ENCODE results near the gene ZBTB44.
"Not testable (repeated sequence)": the region's sequence is repeated elsewhere in the genome, so short reads cannot be mapped to it uniquely, and the experiment has no call there.

ZBTB44 gene

DNA sequence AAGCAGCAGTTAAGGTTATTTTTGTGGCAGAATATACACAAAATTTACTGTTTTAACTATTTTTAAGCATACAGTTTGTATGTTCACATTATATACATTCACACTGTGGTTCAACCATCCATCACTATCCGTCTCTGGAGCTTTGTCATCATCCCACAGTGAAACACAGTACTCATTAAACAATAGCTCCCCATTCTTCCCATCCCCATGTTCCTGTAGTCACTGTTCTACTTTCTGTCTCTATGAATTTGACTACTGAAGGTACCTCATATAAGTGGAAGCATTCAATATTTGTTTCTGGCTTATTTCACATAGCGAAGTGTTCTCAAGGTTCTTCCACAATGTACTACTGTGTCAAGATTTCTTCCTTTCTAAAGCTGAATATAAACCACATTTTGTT, 32.6 kb downstream of the ZBTB44 start:
- TF ChIP-seq, protein P1, sequence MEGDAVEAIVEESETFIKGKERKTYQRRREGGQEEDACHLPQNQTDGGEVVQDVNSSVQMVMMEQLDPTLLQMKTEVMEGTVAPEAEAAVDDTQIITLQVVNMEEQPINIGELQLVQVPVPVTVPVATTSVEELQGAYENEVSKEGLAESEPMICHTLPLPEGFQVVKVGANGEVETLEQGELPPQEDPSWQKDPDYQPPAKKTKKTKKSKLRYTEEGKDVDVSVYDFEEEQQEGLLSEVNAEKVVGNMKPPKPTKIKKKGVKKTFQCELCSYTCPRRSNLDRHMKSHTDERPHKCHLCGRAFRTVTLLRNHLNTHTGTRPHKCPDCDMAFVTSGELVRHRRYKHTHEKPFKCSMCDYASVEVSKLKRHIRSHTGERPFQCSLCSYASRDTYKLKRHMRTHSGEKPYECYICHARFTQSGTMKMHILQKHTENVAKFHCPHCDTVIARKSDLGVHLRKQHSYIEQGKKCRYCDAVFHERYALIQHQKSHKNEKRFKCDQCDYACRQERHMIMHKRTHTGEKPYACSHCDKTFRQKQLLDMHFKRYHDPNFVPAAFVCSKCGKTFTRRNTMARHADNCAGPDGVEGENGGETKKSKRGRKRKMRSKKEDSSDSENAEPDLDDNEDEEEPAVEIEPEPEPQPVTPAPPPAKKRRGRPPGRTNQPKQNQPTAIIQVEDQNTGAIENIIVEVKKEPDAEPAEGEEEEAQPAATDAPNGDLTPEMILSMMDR (IDR thresholded peaks at IDR 0.05; ENCODE audit: low read length): no peak
- Histone ChIP-seq H3K9ac (ENCODE audit: low read length) (no peak overlapping the region), H3K36me3 (ENCODE audit: insufficient read depth, low read length) (peaks cover 8% of the 10 kb centered on the region; the same call in 1 of the 2 replicates), H3K4me2 (ENCODE audit: low read length) (no peak overlapping the region), H3K27me3 (ENCODE audit: insufficient read depth, low read length) (no peaks in the 10 kb centered on the region), H3K4me1 (ENCODE audit: insufficient read depth, low read length, severe bottlenecking) (no peaks in the 10 kb centered on the region), H3K79me2 (ENCODE audit: insufficient read depth, low read length) (peaks cover 31% of the 10 kb centered on the region), H3K9me3 (ENCODE audit: low read length) (no peaks in the 10 kb centered on the region), H3K9me2 (ENCODE audit: low read depth, low read length) (no peaks in the 10 kb centered on the region), H3K27ac (ENCODE audit: low read depth, low read length, poor library complexity, severe bottlenecking) (no peak overlapping the region), H4K20me1 (ENCODE audit: insufficient read depth, low read length) (no peaks in the 10 kb centered on the region), H3F3A (ENCODE audit: insufficient read depth, low read length) (no peaks in the 10 kb centered on the region), H3K4me3 (ENCODE audit: low read depth, low read length, poor library complexity, severe bottlenecking) (no peak overlapping the region), H2AFZ (ENCODE audit: low read length) (no peak overlapping the region)

DNA sequence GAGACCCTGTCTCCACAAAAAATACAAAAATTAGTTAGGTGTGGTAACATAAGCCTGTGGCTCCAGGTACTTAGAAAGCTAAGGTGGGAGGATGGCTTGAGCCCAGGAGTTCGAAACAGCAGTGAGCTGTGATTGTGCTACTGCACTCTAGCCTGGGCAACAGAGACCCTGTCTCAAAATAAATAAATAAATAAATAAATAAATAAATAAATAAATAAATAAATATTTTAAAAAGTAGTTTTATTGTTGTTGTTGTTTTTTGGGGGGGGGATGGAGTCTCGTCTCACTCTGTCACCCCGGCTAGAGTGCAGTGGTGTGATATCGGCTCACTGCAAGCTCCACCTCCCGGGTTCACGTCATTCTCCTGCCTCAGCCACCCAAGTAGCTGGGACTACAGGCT, 33.4 kb downstream of the ZBTB44 start:
- not testable (repeated sequence) for H3K9me2 ChIP-seq (ENCODE audit: low read depth, low read length); H3K4me2 ChIP-seq (ENCODE audit: low read length); H3K9me3 ChIP-seq (ENCODE audit: low read length); H3K27me3 ChIP-seq (ENCODE audit: insufficient read depth, low read length); H3K4me1 ChIP-seq (ENCODE audit: insufficient read depth, low read length, severe bottlenecking); H2AFZ ChIP-seq (ENCODE audit: low read length); H3K9ac ChIP-seq (ENCODE audit: low read length); H3K36me3 ChIP-seq (ENCODE audit: insufficient read depth, low read length); H3K4me3 ChIP-seq (ENCODE audit: low read depth, low read length, poor library complexity, severe bottlenecking); H4K20me1 ChIP-seq (ENCODE audit: insufficient read depth, low read length); H3K27ac ChIP-seq (ENCODE audit: low read depth, low read length, poor library complexity, severe bottlenecking); H3F3A ChIP-seq (ENCODE audit: insufficient read depth, low read length)
- peaks cover 26% of the 10 kb centered on the region for H3K79me2 ChIP-seq (ENCODE audit: insufficient read depth, low read length)

DNA sequence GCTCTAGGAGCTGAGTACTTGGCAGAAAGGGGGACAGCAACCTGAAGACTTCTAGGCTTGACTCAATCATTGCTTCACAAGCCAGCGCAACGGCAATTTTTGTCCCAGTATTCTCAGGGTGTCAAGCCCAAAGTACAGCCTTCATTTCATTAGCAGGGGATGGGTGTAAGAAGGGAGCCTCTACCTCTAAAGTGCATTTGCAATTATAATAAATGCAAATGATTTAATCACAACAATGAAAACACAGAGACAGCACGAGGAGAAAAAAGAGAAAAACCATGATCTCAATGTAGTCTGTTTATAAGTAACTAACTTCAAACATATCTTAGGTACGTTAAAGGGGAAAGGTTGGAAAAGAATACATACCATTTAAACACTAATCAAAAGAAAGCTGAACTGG, 34.7 kb downstream of the ZBTB44 start:
- H3F3A ChIP-seq (ENCODE audit: insufficient read depth, low read length): no peaks in the 10 kb centered on the region
- no peaks in the 10 kb centered on the region for H3K9me3 ChIP-seq (ENCODE audit: low read length)
- no peaks in the 10 kb centered on the region for H3K9me2 ChIP-seq (ENCODE audit: low read depth, low read length)
- no peaks in the 10 kb centered on the region for H4K20me1 ChIP-seq (ENCODE audit: insufficient read depth, low read length)
- no peak overlapping the region for H3K9ac ChIP-seq (ENCODE audit: low read length)
- H3K79me2 ChIP-seq (ENCODE audit: insufficient read depth, low read length): peaks cover 26% of the 10 kb centered on the region
- no peak overlapping the region for H3K27ac ChIP-seq (ENCODE audit: low read depth, low read length, poor library complexity, severe bottlenecking)
- TF ChIP-seq, protein P1 (IDR thresholded peaks at IDR 0.05; ENCODE audit: low read length): no peak
- TF ChIP-seq EZH2 (IDR thresholded peaks at IDR 0.05; ENCODE audit: borderline replicate concordance, low read length): no peak
- H3K4me1 ChIP-seq (ENCODE audit: insufficient read depth, low read length, severe bottlenecking): no peaks in the 10 kb centered on the region
- no peak overlapping the region for H3K4me3 ChIP-seq (ENCODE audit: low read depth, low read length, poor library complexity, severe bottlenecking)
- H3K4me2 ChIP-seq (ENCODE audit: low read length): no peak overlapping the region
- H2AFZ ChIP-seq (ENCODE audit: low read length): no peak overlapping the region
- H3K27me3 ChIP-seq (ENCODE audit: insufficient read depth, low read length): no peaks in the 10 kb centered on the region
- H3K36me3 ChIP-seq (ENCODE audit: insufficient read depth, low read length): peaks cover 8% of the 10 kb centered on the region; the same call in 1 of the 2 replicates

DNA sequence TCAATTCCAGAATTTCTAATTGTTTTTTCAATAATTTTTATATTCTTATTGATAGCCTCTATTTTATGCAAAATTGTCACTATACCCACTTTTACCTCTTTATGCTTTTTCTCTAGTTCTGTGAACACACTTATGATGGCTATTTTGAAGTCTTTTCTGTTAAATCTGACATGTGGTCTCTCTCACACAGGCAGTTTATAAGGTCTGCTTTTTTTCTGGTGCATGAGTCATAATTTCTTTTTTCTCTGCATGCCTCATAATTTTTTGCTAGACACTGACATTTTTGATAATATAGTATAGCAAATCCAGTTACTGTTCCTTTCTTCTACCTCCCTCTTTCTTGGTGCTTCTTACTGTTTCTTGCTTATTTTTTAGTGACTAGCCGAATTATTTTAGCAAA, 36.0 kb downstream of the ZBTB44 start:
- Histone ChIP-seq H3K36me3 (ENCODE audit: insufficient read depth, low read length) (peaks cover 8% of the 10 kb centered on the region; the same call in 1 of the 2 replicates), H3K27ac (ENCODE audit: low read depth, low read length, poor library complexity, severe bottlenecking) (no peak overlapping the region), H3K4me1 (ENCODE audit: insufficient read depth, low read length, severe bottlenecking) (no peaks in the 10 kb centered on the region), H3K79me2 (ENCODE audit: insufficient read depth, low read length) (peaks cover 22% of the 10 kb centered on the region), H3K4me3 (ENCODE audit: low read depth, low read length, poor library complexity, severe bottlenecking) (no peak overlapping the region), H3K9ac (ENCODE audit: low read length) (no peak overlapping the region), H3K4me2 (ENCODE audit: low read length) (no peak overlapping the region), H3K9me3 (ENCODE audit: low read length) (no peaks in the 10 kb centered on the region), H3F3A (ENCODE audit: insufficient read depth, low read length) (no peaks in the 10 kb centered on the region), H4K20me1 (ENCODE audit: insufficient read depth, low read length) (no peaks in the 10 kb centered on the region), H3K27me3 (ENCODE audit: insufficient read depth, low read length) (no peaks in the 10 kb centered on the region), H2AFZ (ENCODE audit: low read length) (no peak overlapping the region), H3K9me2 (ENCODE audit: low read depth, low read length) (no peaks in the 10 kb centered on the region)
- TF ChIP-seq, protein P1 (IDR thresholded peaks at IDR 0.05; ENCODE audit: low read length): no peak
- TF ChIP-seq EZH2 (IDR thresholded peaks at IDR 0.05; ENCODE audit: borderline replicate concordance, low read length): no peak
